Astrocyte (in vitro differentiated cells and primary cell): ENCODE data around the gene APOBEC3G. TPM values are rescaled to one million over a fixed set of nuclear protein-coding genes. Genes with fewer than 3 reads are reported as not detected.
"Not testable (repeated sequence)": the region's sequence is repeated elsewhere in the genome, so short reads cannot be mapped to it uniquely, and the experiment has no call there.

Experiments used
- DNase-seq: peaks from one replicate; pipeline ENCODE4 v3.0.0-alpha.2; 2010; ENCODE audit warnings: low read depth
- FAIRE-seq: peaks from 2 replicates; lab custom pipeline; 2011; peaks lifted over from hg19 to GRCh38; lab: Jason Lieb, UNC
- H2AFZ ChIP-seq: 2 replicates; pipeline ENCODE4 v1.6.0; 2012; ENCODE audit warnings: low read depth, low read length, inconsistent platforms
- H3K27ac ChIP-seq: 2 replicates; pipeline ENCODE4 v1.5.1; 2011; ENCODE audit warnings: low read depth, low read length, inconsistent platforms
- H3K27me3 ChIP-seq: 2 replicates; pipeline ENCODE4 v1.6.0; 2011; ENCODE audit warnings: low read length, inconsistent platforms; ENCODE audit not compliant: insufficient read depth
- H3K36me3 ChIP-seq: 2 replicates; pipeline ENCODE4 v1.5.1; 2011; ENCODE audit warnings: low read length, inconsistent platforms; ENCODE audit not compliant: insufficient read depth
- H3K4me1 ChIP-seq: 2 replicates; pipeline ENCODE4 v1.5.1; 2011; ENCODE audit warnings: low read length, inconsistent platforms; ENCODE audit not compliant: insufficient read depth
- H3K4me2 ChIP-seq: 2 replicates; pipeline ENCODE4 v1.6.0; 2012; ENCODE audit warnings: low read length, inconsistent platforms
- H3K4me3 ChIP-seq: 2 replicates; pipeline ENCODE4 v1.5.1; 2011; ENCODE audit warnings: low read depth, mild to moderate bottlenecking, low read length, inconsistent platforms; ENCODE audit not compliant: insufficient read depth
- H3K79me2 ChIP-seq: 2 replicates; pipeline ENCODE4 v1.6.0; 2012; ENCODE audit warnings: mild to moderate bottlenecking, low read length, inconsistent platforms; ENCODE audit not compliant: insufficient read depth
- H3K9ac ChIP-seq: 2 replicates; pipeline ENCODE4 v1.6.0; 2012; ENCODE audit warnings: mild to moderate bottlenecking, low read length, inconsistent platforms
- H3K9me3 ChIP-seq: 2 replicates; pipeline ENCODE4 v1.5.1; 2012; ENCODE audit warnings: low read depth, mild to moderate bottlenecking, low read length, inconsistent platforms; ENCODE audit not compliant: insufficient read depth
- H4K20me1 ChIP-seq: 2 replicates; pipeline ENCODE4 v1.6.0; 2012; ENCODE audit warnings: low read length, inconsistent platforms; ENCODE audit not compliant: insufficient read depth
- H3K27ac Mint-ChIP-seq: one replicate; pipeline ENCODE4 v1.8.0; 2021; ENCODE audit warnings: mild to moderate bottlenecking, mixed read lengths; ENCODE audit not compliant: unreplicated experiment
- H3K27me3 Mint-ChIP-seq: one replicate; pipeline ENCODE4 v1.8.0; 2021; ENCODE audit warnings: low read depth, mixed read lengths; ENCODE audit not compliant: unreplicated experiment
- H3K36me3 Mint-ChIP-seq: one replicate; pipeline ENCODE4 v1.8.0; 2021; ENCODE audit warnings: low read depth, mixed read lengths; ENCODE audit not compliant: unreplicated experiment
- H3K4me1 Mint-ChIP-seq: one replicate; pipeline ENCODE4 v1.8.0; 2021; ENCODE audit warnings: low read depth, mixed read lengths; ENCODE audit not compliant: unreplicated experiment
- H3K4me3 Mint-ChIP-seq: one replicate; pipeline ENCODE4 v1.8.0; 2021; ENCODE audit warnings: mild to moderate bottlenecking, moderate library complexity, mixed read lengths; ENCODE audit not compliant: unreplicated experiment
- H3K9me3 Mint-ChIP-seq: one replicate; pipeline ENCODE4 v1.8.0; 2021; ENCODE audit warnings: mild to moderate bottlenecking, mixed read lengths; ENCODE audit not compliant: unreplicated experiment
- CTCF ChIP-seq: IDR thresholded peaks from 2 replicates; pipeline ENCODE4 v1.5.1; 2011; ENCODE audit warnings: low read depth, mild to moderate bottlenecking, inconsistent platforms, low read length, moderate library complexity; ENCODE audit not compliant: insufficient read depth
- EZH2 ChIP-seq: IDR thresholded peaks from 2 replicates; pipeline ENCODE4 v1.6.1; 2012; ENCODE audit warnings: mild to moderate bottlenecking, low read length, inconsistent platforms; ENCODE audit not compliant: insufficient read depth
- total RNA-seq: library from RNA; stranded (reverse); gene quantifications from 2 replicates; pipeline ENCODE4 v1.2.1, GENCODE V29; 2021

The APOBEC3G gene
- total RNA-seq, 1 donor from 2014 or later = 2.4 TPM

- H3K27ac Mint-ChIP-seq = no peak overlapping the region
- peaks cover 30% of the 10 kb centered on the region for H3K27me3 Mint-ChIP-seq
- Histone ChIP-seq H3K9me3 (no peaks in the 10 kb centered on the region), H3K79me2 (no peaks in the 10 kb centered on the region), H3K27me3 (no peaks in the 10 kb centered on the region), H3K36me3 (no peaks in the 10 kb centered on the region), H2AFZ (no peak overlapping the region), H3K9ac (no peak overlapping the region), H3K4me1 (no peaks in the 10 kb centered on the region), H3K4me2 (no peak overlapping the region), H3K27ac (no peak overlapping the region), H3K4me3 (no peak overlapping the region), H4K20me1 (no peaks in the 10 kb centered on the region)
- H3K4me1 Mint-ChIP-seq = no peaks in the 10 kb centered on the region
- no peak for DNase-seq
- no peaks in the 10 kb centered on the region for H3K36me3 Mint-ChIP-seq
- H3K9me3 Mint-ChIP-seq = no peaks in the 10 kb centered on the region
- FAIRE-seq = no peak
- TF ChIP-seq CTCF (no peak), EZH2 (no peak)
- no peak overlapping the region for H3K4me3 Mint-ChIP-seq
Observed at GRCh38 chr22:39078329-39078728, 1.3 kb downstream of the APOBEC3G start.

- not testable (repeated sequence) for DNase-seq, H3K9ac ChIP-seq, H3K27ac ChIP-seq, H3K36me3 Mint-ChIP-seq, H4K20me1 ChIP-seq, H3K4me3 ChIP-seq, H3K4me1 Mint-ChIP-seq, H3K4me3 Mint-ChIP-seq, H3K4me2 ChIP-seq, FAIRE-seq, H3K27ac Mint-ChIP-seq, H3K36me3 ChIP-seq, H2AFZ ChIP-seq, H3K79me2 ChIP-seq, H3K27me3 ChIP-seq, H3K9me3 Mint-ChIP-seq, H3K9me3 ChIP-seq, H3K4me1 ChIP-seq
- H3K27me3 Mint-ChIP-seq = peaks cover 32% of the 10 kb centered on the region
Observed at GRCh38 chr22:39079054-39079637, 2.1 kb downstream of the APOBEC3G start.

- H3K27ac Mint-ChIP-seq = no peak overlapping the region
Observed at GRCh38 chr22:39080052-39080762, 3.1 kb downstream of the APOBEC3G start.

More at GRCh38 chr22:39080052-39080762, 3.1 kb downstream of the APOBEC3G start:
- Histone ChIP-seq H3K79me2 (no peaks in the 10 kb centered on the region), H3K27me3 (no peaks in the 10 kb centered on the region), H3K27ac (no peak overlapping the region), H3K4me2 (no peak overlapping the region), H3K9ac (no peak overlapping the region), H3K4me1 (no peaks in the 10 kb centered on the region), H2AFZ (no peak overlapping the region), H3K9me3 (no peaks in the 10 kb centered on the region), H3K36me3 (no peaks in the 10 kb centered on the region), H4K20me1 (no peaks in the 10 kb centered on the region), H3K4me3 (no peak overlapping the region)
- H3K4me3 Mint-ChIP-seq = no peak overlapping the region
- no peaks in the 10 kb centered on the region for H3K36me3 Mint-ChIP-seq
- H3K27me3 Mint-ChIP-seq = peaks cover 29% of the 10 kb centered on the region
- H3K9me3 Mint-ChIP-seq = no peaks in the 10 kb centered on the region
- DNase-seq (no peak), FAIRE-seq (no peak)
- TF ChIP-seq EZH2 (no peak), CTCF (no peak)
- no peaks in the 10 kb centered on the region for H3K4me1 Mint-ChIP-seq
